ENCODE measurements around the gene TBCCD1.
"Not testable (repeated sequence)": the region's sequence is repeated elsewhere in the genome, so short reads cannot be mapped to it uniquely, and the experiment has no call there.

Gene TBCCD1

GRCh38 chr3:186596568-186597287 is 29.6 kb upstream of the TBCCD1 start:
- DNase-seq, result no peak

- no peak for DNase-seq
These were observed 27.5 kb upstream of the TBCCD1 start for GRCh38 chr3:186594591-186595113.

- DNase-seq, result no peak
These were observed 26.7 kb upstream of the TBCCD1 start for GRCh38 chr3:186593862-186594261.

GRCh38 chr3:186592682-186593081 is 25.5 kb upstream of the TBCCD1 start:
- DNase-seq, result no peak

- no peak for DNase-seq
These were observed 23.6 kb upstream of the TBCCD1 start for GRCh38 chr3:186590580-186591295.

- no peak for DNase-seq
These were observed 22.9 kb upstream of the TBCCD1 start for GRCh38 chr3:186589856-186590579.

- peak; percentile 33 for DNase-seq
These were observed 22.0 kb upstream of the TBCCD1 start for GRCh38 chr3:186589121-186589520.

- no peak for DNase-seq
These were observed 21.5 kb upstream of the TBCCD1 start for GRCh38 chr3:186588632-186589031.

GRCh38 chr3:186587183-186587582 is 20.0 kb upstream of the TBCCD1 start:
- no peak for DNase-seq

GRCh38 chr3:186586245-186586644 is 19.1 kb upstream of the TBCCD1 start:
- not testable (repeated sequence) for DNase-seq

GRCh38 chr3:186583831-186584230 is 16.7 kb upstream of the TBCCD1 start:
- no peak for DNase-seq

- DNase-seq, result no peak
These were observed 15.4 kb upstream of the TBCCD1 start for GRCh38 chr3:186582541-186582940.

- no peak for DNase-seq
These were observed 13.6 kb upstream of the TBCCD1 start for GRCh38 chr3:186580785-186581184.

- no peak for DNase-seq
These were observed 10.4 kb upstream of the TBCCD1 start for GRCh38 chr3:186577521-186577920.

- DNase-seq, result no peak
These were observed 4.5 kb upstream of the TBCCD1 start for GRCh38 chr3:186571644-186572013.

GRCh38 chr3:186570941-186571643 is 4.0 kb upstream of the TBCCD1 start:
- DNase-seq, result no peak

GRCh38 chr3:186570096-186570940 is 3.2 kb upstream of the TBCCD1 start, which contains the start of gene DNAJB11:
Gene DNAJB11 (plus strand): TSS chr3:186570720. CDS start chr3:186570898, 178 bp downstream.
- DNase-seq, result peak; percentile 99

- DNase-seq, result no peak
These were observed 2.6 kb upstream of the TBCCD1 start for GRCh38 chr3:186569779-186570095.

- peak; percentile 51 for DNase-seq
These were observed 2.2 kb upstream of the TBCCD1 start for GRCh38 chr3:186569361-186569760.

GRCh38 chr3:186566772-186567071 is 417 bp downstream of the TBCCD1 start:
- DNase-seq, result no peak

- DNase-seq, result no peak
These were observed 2.6 kb downstream of the TBCCD1 start for GRCh38 chr3:186564586-186564985.

GRCh38 chr3:186552408-186553031 is 14.6 kb downstream of the TBCCD1 start:
- DNase-seq, result no peak
